WI38 (cell line): ENCODE results near the gene CDC25B.

Experiments
- H3K4me3 ChIP-seq: 2 replicates; pipeline ENCODE4 v1.5.1; 2011; ENCODE audit warnings: low read depth, mild to moderate bottlenecking, control low read depth, low read length
- CTCF ChIP-seq: IDR thresholded peaks from 2 replicates; pipeline ENCODE4 v1.5.1; 2012; ENCODE audit warnings: low read depth, mild to moderate bottlenecking, control low read depth, low read length

CDC25B gene

DNA sequence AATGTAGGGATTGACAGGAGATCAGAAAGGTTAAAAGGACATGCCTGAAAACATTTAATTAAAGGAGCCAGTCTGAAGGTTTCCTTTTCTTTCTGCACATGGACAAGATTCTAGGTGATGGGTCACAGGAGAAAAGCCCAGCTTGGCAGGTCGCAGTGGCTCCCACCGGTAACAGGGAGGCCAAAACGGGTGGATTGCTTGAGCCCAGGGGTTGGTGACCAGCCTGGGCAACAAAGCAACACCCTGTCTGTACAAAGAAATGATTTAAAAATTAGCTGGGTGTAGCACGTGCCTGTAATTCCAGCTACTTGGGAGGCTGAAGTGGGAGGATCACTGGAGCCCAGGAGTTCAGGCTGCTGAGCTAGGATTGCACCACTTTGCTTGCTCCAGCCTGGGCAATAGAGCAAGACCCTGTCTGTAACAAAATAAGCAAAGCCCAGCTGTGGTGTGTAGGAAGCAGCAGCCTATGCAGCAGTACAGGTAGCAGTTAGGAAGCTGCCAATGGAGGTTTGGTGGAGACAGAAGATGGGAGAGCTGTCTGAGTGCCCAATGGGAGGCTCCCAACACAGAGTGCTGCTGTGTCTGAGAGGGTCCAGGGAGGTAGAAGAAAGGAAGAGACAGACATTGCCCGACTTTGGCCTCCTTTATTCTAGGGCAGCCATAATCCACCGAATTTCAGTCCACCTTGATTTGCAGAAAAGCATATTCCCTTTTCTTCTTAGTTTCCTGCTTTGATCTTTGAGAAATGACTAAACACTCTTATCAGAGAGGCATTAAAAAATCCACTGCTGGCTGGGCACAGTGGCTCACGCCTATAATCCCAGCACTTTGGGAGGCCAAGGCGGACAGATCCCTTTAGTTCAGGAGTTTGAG, 17.1 kb downstream of the CDC25B start:
- no peak for TF ChIP-seq CTCF
- no peak overlapping the region for H3K4me3 ChIP-seq

GRCh38 chr20:3813848-3814581, 17.9 kb downstream of the CDC25B start:
- TF ChIP-seq CTCF: no peak
- H3K4me3 ChIP-seq: no peak overlapping the region

DNA sequence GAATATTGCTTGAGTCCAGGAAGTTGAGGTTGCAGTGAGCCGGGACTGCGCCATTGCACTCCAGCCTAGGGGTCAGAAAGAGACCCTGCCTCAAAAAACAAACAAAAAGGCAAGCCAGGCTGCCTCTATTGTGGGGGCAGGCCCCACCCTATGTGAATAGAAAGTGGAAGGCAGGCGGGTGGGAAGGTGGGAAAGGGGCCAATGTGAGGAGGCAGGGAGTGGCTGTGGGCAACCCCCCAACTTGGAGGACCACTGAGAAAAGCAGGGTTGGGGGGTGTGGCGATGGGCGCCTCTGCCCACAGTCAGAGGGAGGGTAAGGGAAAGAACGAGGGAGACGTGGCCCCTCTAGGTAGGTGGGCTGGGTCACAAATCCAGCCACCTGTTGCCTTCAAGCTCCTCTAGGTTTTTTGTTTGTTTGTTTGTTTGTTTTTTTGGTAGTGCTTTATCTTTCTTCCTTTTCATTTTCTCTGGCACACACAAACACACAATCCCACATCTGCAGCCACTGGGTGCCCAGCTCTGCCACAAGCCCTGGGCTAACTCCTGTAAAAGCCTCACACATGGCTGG, 18.9 kb downstream of the CDC25B start:
- TF ChIP-seq CTCF: no peak
- H3K4me3 ChIP-seq: no peak overlapping the region

- TF ChIP-seq CTCF: no peak
- no peak overlapping the region for H3K4me3 ChIP-seq
Observed at GRCh38 chr20:3815703-3816315, 19.7 kb downstream of the CDC25B start.

DNA sequence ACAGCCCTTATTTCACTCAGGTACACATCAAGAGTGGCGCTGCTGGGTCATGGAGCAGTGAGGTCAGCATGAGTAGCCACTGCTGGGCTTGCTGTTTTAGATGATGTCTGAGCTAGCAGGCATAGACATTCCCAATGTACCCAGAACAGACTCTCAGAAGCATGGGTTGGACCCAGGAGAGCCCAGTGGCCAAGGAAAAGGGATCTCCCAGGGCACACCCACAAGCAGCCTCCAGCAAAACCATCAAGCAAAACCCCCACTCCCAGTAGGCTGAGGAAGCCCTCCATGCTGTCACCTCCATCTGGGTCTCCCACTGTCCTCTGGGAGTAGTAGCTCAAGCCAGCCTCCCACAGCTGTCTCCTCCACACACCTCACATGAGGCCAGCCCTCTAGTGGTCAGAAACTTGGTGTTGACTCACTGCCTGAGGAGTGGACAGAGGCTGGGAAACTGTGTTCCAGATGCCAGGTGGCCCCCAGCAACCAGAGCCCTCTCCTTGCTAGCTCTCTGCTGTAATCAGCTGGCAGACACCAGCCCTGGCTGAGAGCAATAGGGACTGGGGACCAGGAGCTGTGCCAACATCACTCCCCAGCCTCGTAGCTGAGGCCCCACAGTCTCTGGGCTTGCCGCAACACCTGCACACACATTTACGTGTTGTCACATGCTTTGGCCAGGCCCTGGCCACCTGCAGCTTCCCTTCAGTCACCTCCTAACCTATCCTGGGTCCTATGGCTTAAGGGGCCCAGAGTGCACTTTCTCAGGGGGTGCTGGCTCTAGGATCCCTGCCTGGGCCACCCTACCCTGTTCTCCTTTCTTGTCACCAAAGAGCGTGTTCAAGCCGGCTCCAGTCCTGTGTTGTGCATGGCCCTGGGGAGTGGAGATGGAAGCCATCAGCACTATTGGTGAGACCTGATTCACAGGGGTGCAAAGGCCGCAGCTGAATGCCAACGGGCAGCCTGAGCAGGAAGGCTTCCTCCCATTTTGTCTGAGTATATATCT, 22.3 kb downstream of the CDC25B start:
- H3K4me3 ChIP-seq: no peak overlapping the region
- TF ChIP-seq CTCF: peak; percentile 68

DNA sequence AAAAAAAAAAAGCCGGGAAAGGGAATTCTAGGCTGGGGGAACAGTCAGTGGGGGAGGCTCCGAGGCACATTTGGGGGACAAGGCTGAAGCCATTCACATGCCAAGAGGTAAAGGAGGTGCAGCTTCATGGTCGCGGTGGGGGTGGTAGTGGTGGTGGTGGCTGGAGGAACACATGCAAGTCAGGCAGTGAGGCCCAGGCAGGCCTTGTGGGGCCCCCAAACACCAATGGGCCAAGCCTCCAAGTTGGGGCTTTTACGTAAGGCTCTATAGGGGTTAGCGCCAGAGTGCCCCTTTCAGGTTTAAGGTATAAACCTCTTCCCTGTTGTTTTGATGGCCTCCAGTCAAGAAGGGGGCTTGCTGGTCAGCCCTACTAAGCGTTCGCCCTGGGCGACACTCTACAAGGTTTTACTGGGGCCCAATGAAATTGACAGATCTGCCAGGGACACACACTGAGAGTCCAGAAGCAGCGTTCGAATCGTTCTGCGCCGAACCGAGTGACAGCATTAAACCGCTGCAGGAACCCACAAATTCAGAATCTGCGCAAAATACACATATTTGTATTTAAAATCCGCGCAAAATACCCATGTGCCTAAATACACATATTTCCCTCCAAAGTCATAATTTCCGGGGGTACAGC, 23.4 kb downstream of the CDC25B start:
- no peak for TF ChIP-seq CTCF
- H3K4me3 ChIP-seq: peak overlapping the region; percentile 78
